ENCODE data around the gene NCK1.

GRCh38 chr3:136958939-136959338, 96.9 kb downstream of the NCK1 start:
- TF ChIP-seq EZH2 (IDR thresholded peaks at IDR 0.05; ENCODE audit: borderline replicate concordance): no peak
- TF ChIP-seq CTCF (IDR thresholded peaks at IDR 0.05; ENCODE audit: poor library complexity): no peak

Data from hepatocyte (in vitro differentiated cells).